Measurements from ENCODE around the gene CD3E.
"Not testable (repeated sequence)": the region's sequence is repeated elsewhere in the genome, so short reads cannot be mapped to it uniquely, and the experiment has no call there.

The CD3E gene

DNA sequence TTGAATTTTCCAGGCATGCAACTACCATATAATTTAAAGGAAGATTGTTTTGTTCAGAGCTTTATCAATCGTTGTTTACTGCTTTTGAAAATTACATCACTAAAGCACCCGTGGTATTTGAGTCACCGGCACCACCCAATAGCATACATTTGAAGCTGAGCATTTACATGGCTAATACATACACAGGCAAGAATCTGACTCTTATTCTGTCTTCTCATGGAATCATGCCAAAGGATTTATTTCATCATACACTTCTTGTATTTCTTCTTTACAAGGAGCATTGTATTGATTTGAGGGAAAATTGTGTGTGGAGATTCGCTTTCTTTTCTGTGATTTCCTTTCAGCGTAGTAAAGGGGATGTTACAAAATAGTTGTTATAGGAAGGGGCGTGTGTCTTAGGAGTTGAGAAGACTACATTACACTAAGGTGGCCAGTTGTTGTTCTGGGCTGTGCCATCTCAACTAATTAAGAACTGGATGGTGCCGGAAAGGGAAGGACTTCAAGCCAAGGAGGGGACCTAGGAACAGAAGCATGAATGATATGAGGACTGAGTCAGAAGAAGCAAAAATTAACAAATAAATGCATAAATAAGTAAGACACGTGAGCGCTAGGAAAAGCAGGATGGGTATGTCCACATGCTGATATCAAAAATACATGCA, 12.9 kb upstream of the CD3E start:
- DNase-seq (ENCODE audit: low read depth): no peak

DNA sequence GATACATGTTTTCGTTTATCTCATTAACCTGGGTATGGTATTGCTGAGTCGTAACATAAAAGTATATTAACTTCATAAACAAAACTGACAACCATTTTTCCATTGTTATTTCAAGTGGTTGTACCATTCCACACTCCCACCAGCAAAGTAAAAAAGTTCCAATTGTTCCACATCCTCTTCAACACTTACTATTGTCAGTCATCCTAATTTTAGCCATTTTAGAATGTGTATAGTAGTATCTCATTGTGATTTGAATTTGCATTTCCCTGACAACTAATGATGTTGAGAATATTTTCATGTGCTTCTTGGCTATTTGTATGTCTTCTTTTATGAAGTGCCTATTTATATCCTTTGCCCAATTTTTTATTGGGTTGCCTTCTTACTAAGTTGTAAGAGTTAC, 10.5 kb upstream of the CD3E start:
- no peak for DNase-seq (ENCODE audit: low read depth)

DNA sequence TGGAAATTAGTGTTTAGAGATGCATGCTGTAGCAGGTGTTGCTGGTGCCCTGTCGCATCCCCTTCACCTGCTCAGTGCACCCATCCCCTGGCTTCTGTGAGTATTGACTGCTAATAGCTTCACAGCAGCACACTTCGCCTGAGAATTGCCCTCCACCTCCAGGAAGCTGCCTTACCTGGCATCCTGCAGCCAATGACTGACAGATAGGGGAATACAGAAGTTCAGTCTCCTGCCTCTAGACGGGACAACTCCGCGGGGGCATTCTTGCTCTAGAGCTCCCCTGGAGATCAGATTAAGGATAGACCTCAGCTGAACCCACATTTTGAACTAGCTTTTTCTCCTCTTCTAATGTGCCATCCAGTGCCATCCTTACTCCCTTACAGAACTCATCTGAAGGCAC, 9.3 kb upstream of the CD3E start:
- no peak for DNase-seq (ENCODE audit: low read depth)

DNA sequence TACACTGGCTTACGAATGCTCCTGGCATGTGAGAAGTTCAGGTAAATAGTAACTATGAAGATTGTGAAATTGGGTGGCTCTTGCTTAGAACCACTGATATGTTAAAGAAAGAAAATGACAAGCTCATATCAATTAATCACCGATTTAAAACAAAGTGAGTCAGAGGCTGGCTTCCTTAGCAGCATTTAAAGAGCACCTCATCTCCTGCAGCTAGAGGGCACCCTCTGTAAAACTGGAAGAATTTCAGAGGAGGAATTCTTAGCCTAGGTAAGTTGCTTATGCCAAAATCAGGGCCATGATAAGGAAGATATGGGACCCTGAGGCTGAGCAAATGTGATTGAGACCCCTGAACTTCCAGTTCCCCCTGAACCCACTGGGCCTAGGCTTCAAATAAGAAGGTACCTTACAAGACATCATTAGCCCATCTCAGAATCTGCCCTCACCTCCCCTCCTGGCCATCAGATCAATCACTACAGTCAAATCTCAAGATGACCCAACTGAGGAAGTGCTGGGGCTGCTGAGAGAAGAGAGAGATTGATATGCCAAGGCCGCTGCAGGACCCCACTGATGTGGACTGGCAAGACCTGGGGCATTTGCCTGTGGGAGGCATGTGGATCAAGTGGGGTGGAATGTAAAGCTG, 8.6 kb upstream of the CD3E start:
- DNase-seq (ENCODE audit: low read depth): no peak

DNA sequence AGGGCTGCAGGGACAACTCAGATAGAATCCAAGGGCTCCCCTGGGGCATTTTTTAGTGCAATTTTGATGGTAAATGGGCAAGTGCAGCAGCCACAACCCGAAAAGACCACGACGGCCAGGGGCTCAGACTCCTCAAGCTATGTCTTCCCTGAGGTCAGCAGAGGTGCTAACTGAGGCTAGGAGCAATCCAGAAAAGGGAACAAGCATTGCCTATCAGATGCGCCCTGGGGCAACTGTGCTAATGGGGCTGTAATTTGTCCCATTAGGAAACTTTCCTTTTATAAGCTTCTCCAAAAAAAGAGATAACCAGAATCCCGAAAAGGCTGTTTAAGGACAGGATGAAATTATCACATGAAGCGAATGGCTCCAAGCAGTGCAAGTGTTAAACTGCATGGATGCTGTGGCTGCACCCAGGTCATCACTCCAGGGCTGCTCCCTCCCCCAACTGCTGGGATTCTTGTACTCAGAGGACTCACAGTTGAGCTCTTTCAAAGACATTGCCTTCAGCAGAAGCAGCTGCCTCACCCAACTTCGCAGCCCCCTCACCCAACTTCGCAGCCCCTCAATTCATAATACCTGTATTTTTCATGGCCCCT, 2.8 kb upstream of the CD3E start:
- no peak for DNase-seq (ENCODE audit: low read depth)

DNA sequence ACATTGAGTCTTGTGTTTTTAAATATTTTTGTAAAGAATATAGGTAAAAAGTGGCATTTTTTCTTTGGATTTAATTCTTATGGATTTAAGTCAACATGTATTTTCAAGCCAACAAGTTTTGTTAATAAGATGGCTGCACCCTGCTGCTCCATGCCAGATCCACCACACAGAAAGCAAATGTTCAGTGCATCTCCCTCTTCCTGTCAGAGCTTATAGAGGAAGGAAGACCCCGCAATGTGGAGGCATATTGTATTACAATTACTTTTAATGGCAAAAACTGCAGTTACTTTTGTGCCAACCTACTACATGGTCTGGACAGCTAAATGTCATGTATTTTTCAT, 333 bp upstream of the CD3E start:
- DNase-seq (ENCODE audit: low read depth): no peak

DNA sequence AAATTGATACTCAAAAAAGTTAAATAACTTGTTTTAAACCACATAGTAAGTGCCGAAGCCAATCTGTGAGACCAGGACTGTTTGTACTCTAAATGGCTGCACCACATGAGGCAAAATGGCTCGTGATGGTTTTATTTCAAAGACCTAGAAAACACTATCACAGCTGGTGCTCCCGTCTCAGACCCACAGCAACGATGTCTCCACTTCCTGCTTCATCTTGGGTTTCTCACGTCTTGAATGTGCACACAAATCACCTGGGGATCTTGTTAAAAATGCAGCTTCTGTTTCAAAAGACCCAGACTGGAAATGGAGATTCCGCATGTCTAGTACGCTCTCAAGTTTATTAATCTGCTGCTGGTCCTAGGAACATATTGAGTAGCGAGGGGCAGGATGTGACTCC, 1.2 kb downstream of the CD3E start:
- DNase-seq (ENCODE audit: low read depth): no peak

DNA sequence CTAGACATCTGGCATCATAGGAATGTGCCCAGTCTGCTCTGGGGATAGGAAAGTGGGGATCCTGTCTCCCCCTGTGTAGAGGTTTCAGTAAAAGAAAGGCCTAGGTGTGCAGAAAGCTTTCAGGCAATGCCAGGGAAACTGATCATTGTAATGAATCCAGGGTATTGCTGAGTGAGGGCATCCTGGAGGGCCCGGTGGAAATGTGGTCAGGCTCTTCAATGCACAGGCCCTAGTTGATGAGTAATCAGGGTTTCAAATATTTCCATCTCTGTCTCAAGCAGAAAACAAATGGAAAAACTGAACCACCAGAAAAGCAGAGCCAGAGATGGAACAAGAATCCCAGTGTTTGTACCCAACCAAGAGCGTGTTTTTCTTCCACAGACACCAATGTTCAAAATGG, 2.0 kb downstream of the CD3E start:
- no peak for DNase-seq (ENCODE audit: low read depth)

DNA sequence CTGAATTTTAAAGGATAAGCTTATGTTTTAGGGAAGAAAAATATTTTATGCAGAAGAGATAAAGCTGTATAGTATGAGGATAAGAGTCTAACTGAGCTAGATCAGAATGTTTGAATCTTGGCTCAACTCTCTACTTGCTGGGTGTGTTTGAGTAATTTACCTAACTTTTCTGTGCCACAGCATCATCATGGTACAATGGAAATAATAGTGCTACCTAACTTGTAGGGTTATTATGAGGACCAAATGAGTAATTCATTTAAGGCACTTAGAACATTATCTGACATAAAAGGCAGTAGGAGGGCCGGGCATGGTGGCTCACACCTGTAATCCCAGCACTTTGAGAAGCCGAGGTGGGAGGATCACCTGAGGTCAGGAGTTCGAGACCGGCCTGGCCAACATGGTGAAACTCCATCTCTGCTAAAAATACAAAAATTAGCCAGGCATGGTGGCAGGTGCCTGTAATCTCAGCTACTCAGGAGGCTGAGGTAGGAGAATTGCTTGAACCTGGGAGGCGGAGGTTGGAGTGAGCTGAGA, 4.5 kb downstream of the CD3E start:
- not testable (repeated sequence) for DNase-seq (ENCODE audit: low read depth)

DNA sequence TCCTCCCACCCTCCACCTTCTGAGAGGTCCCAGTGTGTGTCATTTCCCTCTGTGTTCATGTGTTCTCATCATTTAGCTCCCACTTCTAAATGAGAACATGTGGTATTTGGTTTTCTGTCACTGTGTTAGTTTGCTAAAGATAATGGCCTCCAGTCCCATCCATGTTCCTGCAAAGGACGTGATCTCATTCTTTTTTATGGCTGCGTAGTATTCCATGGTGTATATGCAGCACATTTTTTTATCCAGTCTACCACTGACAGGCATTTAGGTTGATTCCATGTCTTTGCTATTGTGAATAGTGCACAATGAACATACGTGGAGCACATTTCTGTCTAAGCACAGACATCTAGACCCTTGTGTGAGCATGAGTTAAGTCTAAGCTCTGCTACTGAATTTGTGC, 5.7 kb downstream of the CD3E start:
- no peak for DNase-seq (ENCODE audit: low read depth)

DNA sequence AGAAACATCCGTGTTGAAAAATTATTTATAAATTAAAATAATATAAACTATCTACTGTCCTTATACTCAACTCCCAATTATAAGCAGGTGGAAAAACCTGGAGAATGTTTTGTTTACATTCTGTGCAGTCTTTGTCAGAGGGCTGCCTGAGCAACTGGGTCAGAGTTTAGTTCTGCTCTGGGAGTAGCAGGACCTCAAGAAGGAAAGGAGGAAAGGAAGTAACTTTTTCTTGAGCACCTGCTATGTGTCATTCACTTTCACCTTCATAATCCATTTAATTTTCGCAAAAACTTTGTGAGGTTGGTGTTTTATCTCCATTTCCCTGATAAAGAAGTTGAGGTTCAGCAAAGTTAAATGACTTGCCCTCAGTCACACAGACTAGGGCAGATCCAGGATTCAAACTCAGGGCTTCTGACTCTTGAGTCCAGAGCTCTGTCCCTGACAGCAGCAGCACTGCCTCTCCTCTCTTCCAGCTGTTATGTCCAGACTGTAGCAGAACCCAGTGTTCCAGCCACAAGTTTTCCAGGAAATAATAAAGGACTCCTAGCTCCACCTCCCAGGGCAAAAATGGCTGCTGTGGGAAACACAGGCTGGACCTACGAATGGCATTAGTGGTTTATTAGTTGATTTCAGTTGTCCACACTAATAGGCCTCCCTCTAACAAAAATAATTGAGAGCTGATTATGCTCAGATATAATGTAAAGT, 6.4 kb downstream of the CD3E start:
- no peak for DNase-seq (ENCODE audit: low read depth)

DNA sequence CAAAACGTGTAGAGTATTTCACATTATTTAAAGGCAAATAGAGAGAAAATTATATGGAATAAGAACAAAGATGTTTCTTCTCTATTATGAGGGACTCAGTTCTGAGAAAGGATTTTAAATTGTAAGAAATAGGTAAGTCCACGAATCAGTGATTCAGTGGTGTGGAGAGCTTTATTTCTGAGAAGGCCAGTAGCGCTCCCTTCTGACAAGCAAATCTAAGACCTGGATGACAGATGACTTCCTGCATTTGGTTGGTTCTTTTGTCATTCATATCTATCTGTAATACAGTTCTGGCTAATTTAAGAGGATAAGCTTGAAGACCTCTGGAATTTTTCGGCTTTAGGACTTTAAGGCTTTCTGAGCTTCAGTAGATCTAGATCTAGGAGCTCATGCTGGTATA, 7.0 kb downstream of the CD3E start:
- no peak for DNase-seq (ENCODE audit: low read depth)

DNA sequence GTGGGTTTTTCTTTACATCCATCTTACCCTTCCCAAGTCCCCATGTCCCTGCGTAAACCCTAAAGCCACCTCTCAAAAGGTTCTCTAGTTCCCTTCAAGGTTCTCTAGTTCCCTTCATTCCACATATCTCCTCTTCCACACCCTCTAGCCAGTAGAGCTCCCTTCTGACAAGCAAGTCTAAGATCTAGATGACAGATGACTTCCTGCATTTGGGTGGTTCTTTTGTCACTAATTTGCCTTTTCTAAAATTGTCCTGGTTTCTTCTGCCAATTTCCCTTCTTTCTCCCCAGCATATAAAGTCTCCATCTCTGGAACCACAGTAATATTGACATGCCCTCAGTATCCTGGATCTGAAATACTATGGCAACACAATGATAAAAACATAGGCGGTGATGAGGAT, 7.8 kb downstream of the CD3E start:
- no peak for DNase-seq (ENCODE audit: low read depth)

DNA sequence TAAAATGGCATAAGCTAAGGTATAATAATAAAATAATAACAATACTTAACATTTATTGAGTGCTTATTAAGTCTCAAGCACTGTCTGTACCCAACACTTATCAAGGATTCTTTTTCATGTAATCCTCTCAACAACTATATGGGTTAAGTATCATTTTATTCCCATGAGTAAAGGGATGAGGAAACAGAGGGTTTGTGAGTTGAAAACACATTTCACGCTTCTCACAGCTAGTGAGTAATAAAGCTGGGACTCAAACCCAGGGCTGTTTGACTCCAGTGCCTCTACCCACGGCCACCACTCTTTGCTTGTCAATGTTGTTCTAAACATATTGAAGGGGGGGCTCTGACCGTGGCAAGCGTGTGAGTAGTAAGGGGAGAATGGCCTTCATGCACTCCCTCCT, 8.7 kb downstream of the CD3E start:
- DNase-seq (ENCODE audit: low read depth): no peak

DNA sequence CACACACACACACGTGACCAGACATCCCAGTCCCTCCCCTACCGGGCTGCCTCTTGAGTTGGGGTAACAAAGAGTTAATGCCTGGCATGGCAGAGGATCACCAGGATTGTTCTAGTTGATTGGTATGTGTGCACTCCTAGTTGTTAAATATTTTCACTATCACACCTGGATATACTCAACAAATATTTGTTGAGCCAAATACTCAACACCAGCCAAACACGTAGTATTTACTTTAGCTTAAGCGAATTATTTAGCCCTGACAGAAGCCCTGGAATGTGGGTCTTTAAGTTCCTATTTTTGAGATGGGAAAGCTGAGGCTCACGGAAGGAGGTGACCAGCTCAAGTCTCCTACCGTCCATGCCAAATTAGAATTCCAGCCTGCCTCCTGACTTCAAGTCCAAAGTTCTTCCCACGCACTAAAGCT, 10.5 kb downstream of the CD3E start:
- no peak for DNase-seq (ENCODE audit: low read depth)

DNA sequence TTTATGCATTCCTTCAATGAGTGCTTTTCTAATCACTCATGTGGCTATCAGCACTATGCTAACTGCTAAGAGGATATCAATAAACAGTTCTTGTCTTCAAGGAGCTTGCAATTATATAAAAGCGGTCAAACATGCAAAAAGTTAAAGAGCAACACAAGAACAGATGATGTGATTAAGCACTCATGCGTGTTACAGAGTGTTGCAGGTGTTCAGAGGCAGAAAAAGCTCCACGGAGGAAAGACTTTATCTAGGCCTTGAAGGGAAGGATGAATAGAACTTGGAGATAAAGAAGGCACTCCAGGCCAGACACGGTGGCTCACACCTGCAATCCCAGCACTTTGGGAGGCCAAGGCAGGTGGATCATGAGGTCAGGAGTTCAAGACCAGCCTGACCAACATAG, 13.6 kb downstream of the CD3E start:
- no peak for DNase-seq (ENCODE audit: low read depth)

DNA sequence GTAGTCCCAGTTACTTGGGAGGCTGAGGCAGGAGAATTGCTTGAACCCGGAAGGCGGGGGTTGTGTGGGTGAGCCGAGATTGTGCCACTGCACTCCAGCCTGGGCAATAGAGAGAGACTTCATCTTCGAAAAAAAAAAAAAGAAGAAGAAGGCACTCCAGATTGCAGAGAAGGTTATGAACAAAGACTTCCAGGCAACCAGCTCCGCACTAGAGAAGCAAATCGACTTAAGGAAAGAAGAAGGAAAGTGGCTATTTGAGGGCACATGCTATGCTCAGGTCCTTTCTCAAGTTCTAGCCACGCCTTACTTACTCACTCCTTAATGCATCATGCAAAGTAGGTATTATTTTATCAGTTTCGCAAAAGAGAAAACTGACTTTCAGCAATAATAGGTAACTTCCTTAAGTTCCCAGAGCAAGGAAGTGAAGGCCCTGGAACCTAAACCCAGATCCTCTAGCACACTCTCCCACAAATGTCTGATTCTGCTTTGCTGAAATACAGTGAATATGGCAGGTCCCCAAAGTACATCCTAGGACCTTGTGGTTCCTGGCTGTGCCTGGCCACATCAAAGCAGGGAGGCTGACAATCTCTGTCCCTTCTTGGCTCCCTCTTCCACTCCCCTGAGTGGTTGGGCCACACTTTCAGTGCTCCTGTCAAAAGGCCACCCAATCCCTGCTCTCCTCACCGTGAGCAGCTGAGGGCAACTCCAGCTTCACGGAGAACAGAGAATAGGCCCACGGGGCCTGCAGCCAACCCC, 14.2 kb downstream of the CD3E start:
- no peak for DNase-seq (ENCODE audit: low read depth)

DNA sequence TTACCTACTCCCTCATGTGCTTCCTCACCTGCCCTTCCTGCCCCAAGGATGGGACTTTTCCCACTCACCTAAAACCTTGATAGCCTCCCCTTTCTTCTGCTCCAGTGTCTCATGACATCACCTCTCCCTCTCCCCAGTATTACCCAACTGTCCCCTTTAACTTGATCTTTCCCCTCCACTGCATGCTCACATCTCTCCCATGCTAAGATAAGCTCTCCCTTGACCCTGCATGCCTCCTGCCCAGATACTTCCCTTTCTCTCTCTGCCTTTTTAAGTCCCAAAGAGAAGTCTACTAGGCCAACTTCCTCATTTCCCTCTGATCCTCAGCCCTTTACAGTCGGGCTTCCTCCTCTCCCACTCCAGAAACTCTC, 14.8 kb downstream of the CD3E start:
- DNase-seq (ENCODE audit: low read depth): no peak

DNA sequence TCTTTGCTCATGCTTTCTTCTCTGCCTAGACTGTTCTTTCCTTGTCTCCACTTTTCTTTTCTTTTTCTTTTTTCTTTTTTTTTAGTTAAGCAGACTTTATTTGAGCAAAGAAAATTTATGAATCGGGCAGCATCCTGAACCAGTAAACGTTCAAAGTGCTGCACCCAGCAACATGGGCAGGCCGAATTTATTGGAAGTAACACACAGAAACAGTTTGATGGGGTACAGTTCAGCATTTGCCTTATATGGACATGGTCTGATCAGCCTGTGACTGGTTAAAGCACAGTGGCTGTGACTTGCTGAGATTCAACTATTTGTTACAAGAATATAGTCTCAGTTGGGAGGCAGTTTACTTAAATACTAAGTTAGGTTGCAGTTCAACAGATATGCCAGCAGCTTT, 16.0 kb downstream of the CD3E start:
- DNase-seq (ENCODE audit: low read depth): no peak

DNA sequence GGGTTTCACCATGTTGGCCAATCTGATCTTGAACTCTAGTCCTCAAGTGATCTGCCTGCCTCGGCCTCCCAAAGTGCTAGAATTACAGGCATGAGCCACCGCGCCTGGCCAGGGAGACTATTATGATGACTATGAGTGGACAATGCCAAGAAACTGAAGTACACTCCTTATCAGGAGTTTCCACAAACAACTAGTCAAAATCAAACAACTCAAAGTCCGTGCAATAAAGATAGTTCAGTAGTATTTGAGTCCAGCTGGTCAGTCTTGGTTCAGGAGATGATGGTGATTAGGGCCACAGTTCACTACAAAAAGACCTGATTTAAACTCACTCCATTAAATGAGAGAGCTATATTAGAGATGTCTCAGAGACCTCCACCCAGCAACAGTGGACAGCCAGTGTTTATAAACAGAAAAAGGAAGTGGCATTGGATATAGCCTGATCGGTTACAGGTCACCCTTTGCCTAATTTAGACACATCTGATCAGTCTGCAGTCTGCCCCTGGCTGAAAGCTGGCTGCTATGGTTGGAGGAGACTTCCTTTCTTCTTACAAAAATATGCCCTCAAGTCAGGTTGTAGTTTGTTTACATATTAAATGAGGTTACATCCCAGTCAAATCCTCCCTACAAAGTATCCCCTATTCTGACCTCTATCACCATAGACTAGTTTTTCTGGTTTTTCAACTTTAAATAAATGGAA, 17.0 kb downstream of the CD3E start:
- no peak for DNase-seq (ENCODE audit: low read depth)

DNA sequence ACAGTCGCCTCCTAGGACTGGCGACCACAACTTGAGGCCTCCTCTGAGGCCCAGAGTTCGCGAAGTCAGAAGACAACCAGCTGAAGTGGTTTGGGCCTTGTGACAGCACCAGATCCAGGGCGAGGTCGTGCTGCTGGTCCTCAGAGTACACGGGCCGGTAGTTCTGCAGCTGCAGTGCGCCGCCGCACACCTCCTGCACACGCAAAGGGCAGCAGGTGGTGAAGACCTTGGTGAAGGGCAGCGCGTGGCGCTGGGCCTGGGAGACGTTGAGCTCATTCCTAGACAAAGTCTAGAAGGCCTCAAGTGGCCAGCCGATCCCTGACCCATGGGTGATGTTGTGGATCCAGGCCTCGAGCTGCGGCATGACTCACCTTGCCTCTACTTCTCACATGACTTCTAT, 18.2 kb downstream of the CD3E start:
- no peak for DNase-seq (ENCODE audit: low read depth)

DNA sequence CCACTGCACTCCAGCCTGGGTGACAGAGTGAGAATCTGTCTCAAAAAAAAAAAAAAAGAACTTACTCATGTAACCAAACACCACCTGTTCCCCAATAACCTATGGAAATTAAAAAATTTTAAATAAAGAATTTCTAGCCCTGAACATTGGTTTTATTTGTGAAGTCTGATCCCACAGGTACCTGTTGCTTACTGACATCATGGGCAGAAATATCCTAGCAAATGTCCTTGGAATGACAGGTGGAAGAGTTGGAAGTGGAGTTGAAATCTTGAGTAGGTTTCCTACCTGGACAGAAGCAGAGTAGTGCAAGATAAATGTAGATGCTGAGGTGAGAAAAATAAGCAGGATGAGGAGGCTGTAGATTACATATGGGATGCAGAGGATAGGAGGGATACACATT, 20.8 kb downstream of the CD3E start:
- no peak for DNase-seq (ENCODE audit: low read depth)

All from stimulated activated CD8-positive, alpha-beta memory T cell treated with anti-CD3 and anti-CD28 coated beads, Interleukin-7, amount 100 ng/mL, for 24 hours (primary cell).